Keratinocyte (primary cell): ENCODE data around the gene RABL3.

ENCODE experiments used
- CTCF ChIP-seq, 3 experiments: IDR thresholded peaks in 1 of 3; conservative IDR thresholded peaks in 1 of 3; optimal IDR thresholded peaks in 1 of 3; 2 replicates in 2 of 3; 3 replicates in 1 of 3; pipeline versions ENCODE3 to v1.5.1; 2011; ENCODE audit warnings: low read length in 3 of 3, mild to moderate bottlenecking in 3 of 3, moderate library complexity in 2 of 3, control low read depth in 1 of 3, inconsistent platforms in 1 of 3; ENCODE audit not compliant: insufficient read depth in 2 of 3; ENCODE audit errors: extremely low read depth in 1 of 3
- EZH2 ChIP-seq: IDR thresholded peaks from one replicate; pipeline ENCODE4 v1.6.1; 2012; ENCODE audit warnings: inconsistent platforms, mild to moderate bottlenecking, low read length, moderate library complexity

DNA sequence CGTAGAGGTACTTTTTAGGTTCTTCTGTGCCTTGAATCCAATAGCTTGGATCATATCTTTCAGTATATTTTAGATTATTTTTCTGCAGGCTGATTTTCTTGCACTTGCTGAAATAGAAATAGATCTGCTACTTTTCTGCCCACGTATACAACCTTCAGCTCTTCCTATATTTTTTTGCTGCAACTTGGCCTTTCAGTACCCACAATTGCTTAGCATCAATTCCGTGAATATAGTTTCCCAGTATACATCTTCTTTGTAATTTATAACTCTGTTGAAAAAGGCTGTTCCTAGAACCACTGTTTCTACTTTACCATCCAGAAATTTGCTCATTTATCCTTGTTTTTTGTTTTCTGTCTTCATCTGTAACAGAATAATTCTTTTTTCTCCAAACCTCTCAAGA is 36.5 kb upstream of the RABL3 start:
- TF ChIP-seq CTCF (optimal IDR thresholded peaks at IDR 0.05 in 1 of 3, IDR thresholded peaks at IDR 0.05 in 1 of 3, conservative IDR thresholded peaks at IDR 0.05 in 1 of 3; ENCODE audit: extremely low read depth in 1 of 3, insufficient read depth in 2 of 3, low read length in 3 of 3) (no peak), EZH2 (no peak)
